RKO (cell line): ENCODE measurements around the gene ZNF189.
A peak's percentile ranks its signal among the peaks of the same experiment; 100 is the strongest.

Source experiments
- DNase-seq: peaks from one replicate; pipeline ENCODE4 v3.0.0-alpha.2; 2016; ENCODE audit warnings: low spot score

Gene ZNF189

GRCh38 chr9:101398068-101398929 is at the start of gene ZNF189, which contains the start of gene MRPL50:
Gene ZNF189, plus strand, starts transcription at chr9:101398851. Its CDS starts 306 bp downstream, at chr9:101399157.
Gene MRPL50, minus strand, starts transcription at chr9:101398618. Its CDS starts 26 bp downstream, at chr9:101398592.
- DNase-seq: peak; percentile 100

GRCh38 chr9:101350285-101350684 is 48.4 kb upstream of the ZNF189 start:
- DNase-seq: no peak

GRCh38 chr9:101352892-101353463 is 45.7 kb upstream of the ZNF189 start:
- no peak for DNase-seq

GRCh38 chr9:101353683-101354082 is 45.0 kb upstream of the ZNF189 start:
- DNase-seq: no peak

GRCh38 chr9:101354143-101354764 is 44.4 kb upstream of the ZNF189 start:
- peak; percentile 47 for DNase-seq

GRCh38 chr9:101354765-101355708 is 43.6 kb upstream of the ZNF189 start:
- no peak for DNase-seq

GRCh38 chr9:101356619-101357018 is 42.0 kb upstream of the ZNF189 start:
- no peak for DNase-seq

GRCh38 chr9:101359679-101360078 is 39.0 kb upstream of the ZNF189 start:
- no peak for DNase-seq

GRCh38 chr9:101360647-101361046 is 38.0 kb upstream of the ZNF189 start:
- no peak for DNase-seq

- DNase-seq: no peak
Observed at GRCh38 chr9:101362450-101362849, 36.2 kb upstream of the ZNF189 start.

GRCh38 chr9:101365181-101365580 is 33.5 kb upstream of the ZNF189 start:
- DNase-seq: no peak

GRCh38 chr9:101366038-101366756 is 32.5 kb upstream of the ZNF189 start:
- no peak for DNase-seq

GRCh38 chr9:101367323-101367722 is 31.3 kb upstream of the ZNF189 start:
- DNase-seq: no peak

GRCh38 chr9:101369286-101369685 is 29.4 kb upstream of the ZNF189 start:
- DNase-seq: peak; percentile 37

GRCh38 chr9:101369884-101370531 is 28.6 kb upstream of the ZNF189 start:
- DNase-seq: no peak

GRCh38 chr9:101371813-101372212 is 26.8 kb upstream of the ZNF189 start:
- DNase-seq: no peak

GRCh38 chr9:101372327-101373118 is 26.1 kb upstream of the ZNF189 start:
- DNase-seq: no peak

- no peak for DNase-seq
Observed at GRCh38 chr9:101375546-101375945, 23.1 kb upstream of the ZNF189 start.

GRCh38 chr9:101376111-101376848 is 22.4 kb upstream of the ZNF189 start:
- DNase-seq: peak; percentile 49
